Fibroblast of mammary gland (primary cell): Measurements from ENCODE around the gene PPP3CA.
A peak's percentile ranks its signal among the peaks of the same experiment; 100 is the strongest.

ENCODE experiments used
- DNase-seq: peaks from one replicate; pipeline ENCODE4 v3.0.0-alpha.2; 2010; ENCODE audit warnings: low read depth
- H3K4me3 ChIP-seq: 2 replicates; pipeline ENCODE4 v1.5.1; 2011; ENCODE audit warnings: low read depth, mild to moderate bottlenecking, low read length, moderate library complexity; ENCODE audit not compliant: control insufficient read depth
- TF ChIP-seq, protein P1 (sequence below): conservative IDR thresholded peaks from 2 replicates; pipeline ENCODE4 v1.5.1; 2011; ENCODE audit warnings: low read depth, low read length, inconsistent platforms; ENCODE audit not compliant: control insufficient read depth, insufficient read depth

The PPP3CA gene

GRCh38 chr4:101346351-101347266 lies 717 bp downstream of the PPP3CA start:
- peak; percentile 47 for DNase-seq
- H3K4me3 ChIP-seq = peak overlapping the region; percentile 77
- TF ChIP-seq, protein P1, sequence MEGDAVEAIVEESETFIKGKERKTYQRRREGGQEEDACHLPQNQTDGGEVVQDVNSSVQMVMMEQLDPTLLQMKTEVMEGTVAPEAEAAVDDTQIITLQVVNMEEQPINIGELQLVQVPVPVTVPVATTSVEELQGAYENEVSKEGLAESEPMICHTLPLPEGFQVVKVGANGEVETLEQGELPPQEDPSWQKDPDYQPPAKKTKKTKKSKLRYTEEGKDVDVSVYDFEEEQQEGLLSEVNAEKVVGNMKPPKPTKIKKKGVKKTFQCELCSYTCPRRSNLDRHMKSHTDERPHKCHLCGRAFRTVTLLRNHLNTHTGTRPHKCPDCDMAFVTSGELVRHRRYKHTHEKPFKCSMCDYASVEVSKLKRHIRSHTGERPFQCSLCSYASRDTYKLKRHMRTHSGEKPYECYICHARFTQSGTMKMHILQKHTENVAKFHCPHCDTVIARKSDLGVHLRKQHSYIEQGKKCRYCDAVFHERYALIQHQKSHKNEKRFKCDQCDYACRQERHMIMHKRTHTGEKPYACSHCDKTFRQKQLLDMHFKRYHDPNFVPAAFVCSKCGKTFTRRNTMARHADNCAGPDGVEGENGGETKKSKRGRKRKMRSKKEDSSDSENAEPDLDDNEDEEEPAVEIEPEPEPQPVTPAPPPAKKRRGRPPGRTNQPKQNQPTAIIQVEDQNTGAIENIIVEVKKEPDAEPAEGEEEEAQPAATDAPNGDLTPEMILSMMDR = no peak

GRCh38 chr4:101345596-101346350 lies 1.6 kb downstream of the PPP3CA start:
- DNase-seq = peak; percentile 43
- TF ChIP-seq, protein P1 = peak; percentile 1
- peak overlapping the region; percentile 77 for H3K4me3 ChIP-seq

- peak overlapping the region; percentile 77 for H3K4me3 ChIP-seq
- TF ChIP-seq, protein P1 = no peak
- DNase-seq = peak; percentile 58
Observed at GRCh38 chr4:101345271-101345595, 2.1 kb downstream of the PPP3CA start.

- no peak for DNase-seq
- TF ChIP-seq, protein P1 = no peak
- no peak overlapping the region for H3K4me3 ChIP-seq
Observed at GRCh38 chr4:101339332-101339731, 8.0 kb downstream of the PPP3CA start.

DNA sequence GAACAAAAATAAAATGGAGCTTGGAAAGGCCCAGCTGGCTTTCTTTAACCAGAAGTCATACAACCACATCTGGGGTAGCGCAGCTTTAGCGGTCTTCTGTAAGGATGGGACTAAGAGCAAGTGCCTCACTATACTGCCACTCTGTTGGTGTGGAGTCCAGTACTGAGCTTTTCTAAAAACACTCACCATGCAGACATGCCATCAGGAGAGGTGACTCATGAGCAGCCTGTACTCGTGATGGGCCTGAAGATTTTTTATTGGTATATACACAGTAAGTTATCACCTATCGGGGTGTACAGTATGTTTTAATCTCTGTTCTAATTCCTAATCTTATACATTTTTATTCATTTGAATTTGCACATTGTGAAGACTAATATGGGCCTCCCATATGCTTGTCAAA lies 9.6 kb downstream of the PPP3CA start:
- H3K4me3 ChIP-seq = no peak overlapping the region
- TF ChIP-seq, protein P1 = no peak
- DNase-seq = peak; percentile 77

GRCh38 chr4:101334963-101335572 lies 12.3 kb downstream of the PPP3CA start:
- DNase-seq = no peak
- no peak overlapping the region for H3K4me3 ChIP-seq
- TF ChIP-seq, protein P1 = no peak
